T-helper 17 cell (primary cell): ENCODE data around the gene GPHN. TPM values are rescaled to one million over a fixed set of nuclear protein-coding genes. Genes with fewer than 3 reads are reported as not detected.
"Not testable (repeated sequence)": the region's sequence is repeated elsewhere in the genome, so short reads cannot be mapped to it uniquely, and the experiment has no call there.

Experiments used
- ATAC-seq: fragments of 150-1000 bp; cut with Tn5 transposase; 2 replicates; pipeline ENCODE4 v1.10.0; 2021; ENCODE audit warnings: mild to moderate bottlenecking, moderate library complexity
- DNase-seq, 3 donors: peaks; one replicate each; pipeline versions ENCODE4 v3.0.0 to v3.0.0-alpha.2; 2020 to 2021
- H3K9me3 ChIP-seq: one replicate; pipeline ENCODE4 v1.7.0; 2013; ENCODE audit warnings: low read length, mild to moderate bottlenecking; ENCODE audit not compliant: control insufficient read depth, poor library complexity, severe bottlenecking
- H3K27ac Mint-ChIP-seq: one replicate; pipeline ENCODE4 v1.8.0; 2022; ENCODE audit warnings: mild to moderate bottlenecking, moderate library complexity, mixed read lengths
- H3K27me3 Mint-ChIP-seq: one replicate; pipeline ENCODE4 v1.8.0; 2022; ENCODE audit warnings: mixed read lengths
- H3K36me3 Mint-ChIP-seq: one replicate; pipeline ENCODE4 v1.8.0; 2022; ENCODE audit warnings: low read depth, mixed read lengths
- H3K4me1 Mint-ChIP-seq: one replicate; pipeline ENCODE4 v1.8.0; 2022; ENCODE audit warnings: mild to moderate bottlenecking, mixed read lengths
- H3K4me3 Mint-ChIP-seq: one replicate; pipeline ENCODE4 v1.8.0; 2022; ENCODE audit warnings: mild to moderate bottlenecking, moderate library complexity, mixed read lengths
- total RNA-seq, 4 donors: library from RNA in 2 of 4; stranded (reverse) in 2 of 4; gene quantifications; one replicate each; pipeline ENCODE4 v1.2.3 and lab custom pipeline; 2022 to 2026

GPHN gene
- total RNA-seq, 2 donors from 2014 or later: 23.1 to 24.4 TPM

- no peak overlapping the region for H3K4me3 Mint-ChIP-seq
- no peaks in the 10 kb centered on the region for H3K4me1 Mint-ChIP-seq
- DNase-seq (no peak), ATAC-seq (no peak)
- H3K27me3 Mint-ChIP-seq: no peaks in the 10 kb centered on the region
- no peaks in the 10 kb centered on the region for H3K9me3 ChIP-seq
- H3K36me3 Mint-ChIP-seq: peaks cover 2% of the 10 kb centered on the region
- H3K27ac Mint-ChIP-seq: no peak overlapping the region
Observed at GRCh38 chr14:66724996-66725395, 217.0 kb downstream of the GPHN start.

- not testable (repeated sequence) for H3K4me1 Mint-ChIP-seq, H3K36me3 Mint-ChIP-seq, H3K27ac Mint-ChIP-seq, H3K9me3 ChIP-seq, H3K4me3 Mint-ChIP-seq, H3K27me3 Mint-ChIP-seq, DNase-seq, ATAC-seq
Observed at GRCh38 chr14:66731298-66731697, 223.4 kb downstream of the GPHN start.

GRCh38 chr14:66735853-66736252, 227.9 kb downstream of the GPHN start:
- DNase-seq: no peak
- H3K9me3 ChIP-seq: no peaks in the 10 kb centered on the region
- H3K27ac Mint-ChIP-seq: no peak overlapping the region
- no peak for ATAC-seq
- H3K36me3 Mint-ChIP-seq: peaks cover 3% of the 10 kb centered on the region
- H3K27me3 Mint-ChIP-seq: no peaks in the 10 kb centered on the region
- H3K4me3 Mint-ChIP-seq: no peak overlapping the region
- no peaks in the 10 kb centered on the region for H3K4me1 Mint-ChIP-seq

- no peaks in the 10 kb centered on the region for H3K4me1 Mint-ChIP-seq
- no peaks in the 10 kb centered on the region for H3K27me3 Mint-ChIP-seq
- H3K27ac Mint-ChIP-seq: no peak overlapping the region
- ATAC-seq (no peak), DNase-seq (no peak)
- no peak overlapping the region for H3K4me3 Mint-ChIP-seq
- no peaks in the 10 kb centered on the region for H3K9me3 ChIP-seq
- H3K36me3 Mint-ChIP-seq: peaks cover 3% of the 10 kb centered on the region
Observed at GRCh38 chr14:66739826-66740225, 231.9 kb downstream of the GPHN start.

GRCh38 chr14:66745078-66745477, 237.1 kb downstream of the GPHN start:
- Mint-ChIP-seq H3K4me1 (no peaks in the 10 kb centered on the region), H3K4me3 (no peak overlapping the region), H3K27ac (no peak overlapping the region), H3K27me3 (no peaks in the 10 kb centered on the region), H3K36me3 (peaks cover 3% of the 10 kb centered on the region)
- no peak for ATAC-seq
- H3K9me3 ChIP-seq: no peaks in the 10 kb centered on the region
- DNase-seq: no peak

- no peaks in the 10 kb centered on the region for H3K36me3 Mint-ChIP-seq
- no peak overlapping the region for H3K4me3 Mint-ChIP-seq
- no peaks in the 10 kb centered on the region for H3K27me3 Mint-ChIP-seq
- peak overlapping the region; percentile 21 for H3K27ac Mint-ChIP-seq
- H3K9me3 ChIP-seq: no peaks in the 10 kb centered on the region
- DNase-seq (no peak), ATAC-seq (no peak)
- peaks cover 2% of the 10 kb centered on the region for H3K4me1 Mint-ChIP-seq
Observed at GRCh38 chr14:66746316-66747006, 238.5 kb downstream of the GPHN start.

- no peaks in the 10 kb centered on the region for H3K36me3 Mint-ChIP-seq
- H3K27ac Mint-ChIP-seq: no peak overlapping the region
- ATAC-seq (no peak), DNase-seq (no peak)
- H3K4me3 Mint-ChIP-seq: no peak overlapping the region
- H3K27me3 Mint-ChIP-seq: no peaks in the 10 kb centered on the region
- peaks cover 2% of the 10 kb centered on the region for H3K4me1 Mint-ChIP-seq
- H3K9me3 ChIP-seq: no peaks in the 10 kb centered on the region
Observed at GRCh38 chr14:66752109-66752508, 244.2 kb downstream of the GPHN start.

GRCh38 chr14:66758031-66758613, 250.2 kb downstream of the GPHN start:
- H3K9me3 ChIP-seq: no peaks in the 10 kb centered on the region
- Mint-ChIP-seq H3K4me1 (no peaks in the 10 kb centered on the region), H3K4me3 (no peak overlapping the region), H3K36me3 (peaks cover 2% of the 10 kb centered on the region), H3K27me3 (no peaks in the 10 kb centered on the region), H3K27ac (no peak overlapping the region)
- DNase-seq (no peak), ATAC-seq (no peak)

- DNase-seq: no peak
- Mint-ChIP-seq H3K27me3 (no peaks in the 10 kb centered on the region), H3K4me3 (no peak overlapping the region), H3K27ac (no peak overlapping the region), H3K36me3 (no peaks in the 10 kb centered on the region), H3K4me1 (no peaks in the 10 kb centered on the region)
- no peaks in the 10 kb centered on the region for H3K9me3 ChIP-seq
- no peak for ATAC-seq
Observed at GRCh38 chr14:66772146-66772545, 264.2 kb downstream of the GPHN start.

GRCh38 chr14:66782853-66783252, 274.9 kb downstream of the GPHN start:
- H3K9me3 ChIP-seq: no peaks in the 10 kb centered on the region
- Mint-ChIP-seq H3K36me3 (peaks cover 3% of the 10 kb centered on the region), H3K4me3 (no peak overlapping the region), H3K4me1 (no peaks in the 10 kb centered on the region), H3K27me3 (no peaks in the 10 kb centered on the region), H3K27ac (no peak overlapping the region)
- DNase-seq: no peak
- ATAC-seq: no peak

GRCh38 chr14:66790101-66790500, 282.2 kb downstream of the GPHN start:
- H3K27me3 Mint-ChIP-seq: no peaks in the 10 kb centered on the region
- no peak overlapping the region for H3K27ac Mint-ChIP-seq
- no peak for DNase-seq
- no peak overlapping the region for H3K4me3 Mint-ChIP-seq
- peaks cover 3% of the 10 kb centered on the region for H3K36me3 Mint-ChIP-seq
- no peak for ATAC-seq
- H3K9me3 ChIP-seq: peaks cover 2% of the 10 kb centered on the region
- no peaks in the 10 kb centered on the region for H3K4me1 Mint-ChIP-seq

- no peak overlapping the region for H3K27ac Mint-ChIP-seq
- H3K9me3 ChIP-seq: no peaks in the 10 kb centered on the region
- H3K27me3 Mint-ChIP-seq: no peaks in the 10 kb centered on the region
- no peaks in the 10 kb centered on the region for H3K4me1 Mint-ChIP-seq
- no peak overlapping the region for H3K4me3 Mint-ChIP-seq
- H3K36me3 Mint-ChIP-seq: no peaks in the 10 kb centered on the region
- DNase-seq: no peak
- no peak for ATAC-seq
Observed at GRCh38 chr14:66802962-66803361, 295.0 kb downstream of the GPHN start.

- no peaks in the 10 kb centered on the region for H3K4me1 Mint-ChIP-seq
- no peak overlapping the region for H3K4me3 Mint-ChIP-seq
- no peaks in the 10 kb centered on the region for H3K9me3 ChIP-seq
- no peak for DNase-seq
- H3K27me3 Mint-ChIP-seq: no peaks in the 10 kb centered on the region
- no peaks in the 10 kb centered on the region for H3K36me3 Mint-ChIP-seq
- ATAC-seq: no peak
- H3K27ac Mint-ChIP-seq: no peak overlapping the region
Observed at GRCh38 chr14:66804141-66804540, 296.2 kb downstream of the GPHN start.

- Mint-ChIP-seq H3K27ac (no peak overlapping the region), H3K4me3 (no peak overlapping the region), H3K27me3 (no peaks in the 10 kb centered on the region), H3K4me1 (no peaks in the 10 kb centered on the region), H3K36me3 (peaks cover 4% of the 10 kb centered on the region)
- peaks cover 7% of the 10 kb centered on the region for H3K9me3 ChIP-seq
- ATAC-seq (no peak), DNase-seq (no peak)
Observed at GRCh38 chr14:66813636-66814035, 305.7 kb downstream of the GPHN start.
